Measurements from ENCODE around the gene RAPGEF5. TPM values are rescaled to one million over a fixed set of nuclear protein-coding genes. Genes with fewer than 3 reads are reported as not detected.

RAPGEF5 gene
- total RNA-seq, 1 donor from 2014 or later: 230 TPM

GRCh38 chr7:22378199-22378980 is 21.4 kb upstream of the RAPGEF5 start:
- no peak for DNase-seq (ENCODE audit: extremely low read depth, low read depth, low spot score)

- no peak for DNase-seq (ENCODE audit: extremely low read depth, low read depth, low spot score)
Observed at GRCh38 chr7:22377703-22378102, 20.7 kb upstream of the RAPGEF5 start.

- no peak for DNase-seq (ENCODE audit: extremely low read depth, low read depth, low spot score)
Observed at GRCh38 chr7:22375359-22376048, 18.6 kb upstream of the RAPGEF5 start.

DNA sequence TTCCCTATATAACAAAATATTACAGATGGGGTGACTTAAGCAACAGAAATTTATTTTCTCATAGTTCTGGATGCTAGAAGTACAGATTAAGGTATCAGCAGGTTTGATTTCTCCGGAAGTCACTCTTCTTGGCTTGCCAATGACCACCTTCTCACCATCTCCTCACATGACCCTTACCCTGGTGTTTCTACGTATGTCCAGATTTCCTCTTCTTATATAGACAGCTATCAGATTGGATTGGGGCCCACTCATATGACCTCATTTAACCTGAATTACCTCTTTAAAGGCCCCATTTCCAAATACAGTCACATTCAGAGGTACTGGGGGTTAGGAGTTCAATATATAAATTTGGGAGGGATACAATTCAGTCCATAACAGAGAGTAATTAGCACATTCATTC is 17.0 kb upstream of the RAPGEF5 start:
- no peak for DNase-seq (ENCODE audit: extremely low read depth, low read depth, low spot score)

GRCh38 chr7:22373388-22373787 is 16.4 kb upstream of the RAPGEF5 start:
- no peak for DNase-seq (ENCODE audit: extremely low read depth, low read depth, low spot score)

- no peak for DNase-seq (ENCODE audit: extremely low read depth, low read depth, low spot score)
Observed at GRCh38 chr7:22372863-22373262, 15.9 kb upstream of the RAPGEF5 start.

DNA sequence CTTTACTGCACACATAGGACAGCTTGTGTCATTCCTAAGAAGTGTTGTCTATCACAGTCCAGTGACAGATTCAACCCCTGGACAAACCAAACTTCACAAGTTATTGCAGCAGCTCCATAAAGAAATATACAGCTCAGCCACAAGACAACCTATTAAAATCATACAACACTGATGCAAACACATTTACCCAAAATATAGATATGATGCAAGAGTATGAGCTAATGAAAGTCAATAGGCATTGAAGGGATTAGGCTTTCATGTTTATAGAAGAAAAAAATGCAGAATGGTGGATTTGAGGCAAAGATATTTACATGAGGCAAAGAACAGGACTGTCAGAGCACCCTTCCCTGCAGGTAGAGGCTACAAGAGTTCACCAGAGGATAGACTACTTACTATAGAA is 14.9 kb upstream of the RAPGEF5 start:
- DNase-seq (ENCODE audit: extremely low read depth, low read depth, low spot score): no peak

GRCh38 chr7:22364900-22365299 is 7.9 kb upstream of the RAPGEF5 start:
- no peak for DNase-seq (ENCODE audit: extremely low read depth, low read depth, low spot score)

DNA sequence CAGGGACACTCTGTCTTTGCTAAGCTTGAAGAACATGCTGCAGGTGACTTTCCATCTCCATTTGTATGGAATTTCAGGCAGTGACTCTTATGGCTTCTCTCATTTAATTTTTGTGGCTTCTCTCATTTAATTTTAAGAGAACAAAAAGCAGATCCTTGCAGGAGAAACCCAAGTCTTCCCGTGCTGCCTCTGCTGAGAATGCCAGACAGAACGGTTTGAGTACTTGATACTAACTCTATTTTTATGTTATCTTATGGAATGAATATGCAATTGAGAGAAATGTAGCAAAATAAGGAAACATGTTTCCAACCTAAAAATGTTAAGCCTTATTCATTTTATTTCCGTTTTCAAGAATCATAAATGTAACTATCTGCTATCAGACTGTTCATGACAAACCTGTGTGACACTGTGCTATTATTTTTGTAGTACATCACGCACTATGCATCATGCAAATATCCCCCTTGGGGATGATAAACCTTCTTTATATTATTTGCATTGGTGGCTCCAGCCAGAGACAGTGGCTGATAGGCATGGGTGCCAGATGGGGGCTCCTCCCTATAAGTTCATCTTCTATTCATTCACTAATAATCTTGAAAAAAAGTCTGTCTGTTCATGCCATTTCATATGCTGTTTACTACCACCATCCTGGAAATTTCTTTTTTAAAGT is 6.9 kb upstream of the RAPGEF5 start:
- DNase-seq (ENCODE audit: extremely low read depth, low read depth, low spot score): no peak

GRCh38 chr7:22361795-22362194 is 4.8 kb upstream of the RAPGEF5 start:
- DNase-seq (ENCODE audit: extremely low read depth, low read depth, low spot score): no peak

GRCh38 chr7:22361320-22361719 is 4.4 kb upstream of the RAPGEF5 start:
- DNase-seq (ENCODE audit: extremely low read depth, low read depth, low spot score): no peak

DNA sequence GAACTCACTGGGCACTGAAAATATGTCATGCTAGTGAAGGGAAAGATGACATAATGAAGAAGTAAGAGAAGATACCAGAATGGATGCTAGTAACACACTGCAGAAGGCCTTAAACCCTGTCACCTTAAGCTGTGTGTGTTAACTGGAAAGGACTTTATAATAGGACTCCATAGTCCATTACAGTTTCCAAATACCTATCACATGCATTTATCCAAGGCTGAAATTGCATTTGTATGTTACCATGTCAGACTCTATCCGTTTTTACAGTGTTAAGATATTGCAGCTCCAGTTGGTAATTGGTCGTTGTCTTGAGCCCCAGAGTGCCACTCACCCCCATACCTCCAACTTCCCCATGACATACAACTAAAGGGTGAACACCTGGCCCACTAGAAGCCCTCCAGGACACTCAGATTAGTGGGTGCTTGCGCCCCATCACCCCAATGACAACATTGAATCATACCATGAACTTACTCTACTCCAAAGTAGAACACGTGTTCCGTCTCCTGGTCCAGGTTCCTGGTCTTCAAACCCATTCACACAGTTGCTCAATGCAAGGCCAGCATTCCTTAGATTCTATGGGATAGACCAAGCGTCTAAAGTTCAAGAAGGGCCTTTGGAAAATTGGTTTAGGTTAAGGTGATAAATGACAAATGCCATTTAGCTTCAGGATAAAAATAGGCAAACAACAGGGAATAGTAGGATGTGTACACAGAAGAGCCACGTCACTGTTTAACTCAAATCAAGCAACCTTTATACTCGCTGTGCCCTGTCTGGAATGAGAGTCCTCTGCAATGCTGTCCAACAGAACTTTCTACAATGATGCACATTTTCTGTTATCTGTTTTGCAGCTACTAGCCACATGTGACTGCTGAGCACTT is 2.1 kb upstream of the RAPGEF5 start:
- DNase-seq (ENCODE audit: extremely low read depth, low read depth, low spot score): no peak

- DNase-seq (ENCODE audit: extremely low read depth, low read depth, low spot score): no peak
Observed at GRCh38 chr7:22357311-22358175, 589 bp upstream of the RAPGEF5 start.

DNA sequence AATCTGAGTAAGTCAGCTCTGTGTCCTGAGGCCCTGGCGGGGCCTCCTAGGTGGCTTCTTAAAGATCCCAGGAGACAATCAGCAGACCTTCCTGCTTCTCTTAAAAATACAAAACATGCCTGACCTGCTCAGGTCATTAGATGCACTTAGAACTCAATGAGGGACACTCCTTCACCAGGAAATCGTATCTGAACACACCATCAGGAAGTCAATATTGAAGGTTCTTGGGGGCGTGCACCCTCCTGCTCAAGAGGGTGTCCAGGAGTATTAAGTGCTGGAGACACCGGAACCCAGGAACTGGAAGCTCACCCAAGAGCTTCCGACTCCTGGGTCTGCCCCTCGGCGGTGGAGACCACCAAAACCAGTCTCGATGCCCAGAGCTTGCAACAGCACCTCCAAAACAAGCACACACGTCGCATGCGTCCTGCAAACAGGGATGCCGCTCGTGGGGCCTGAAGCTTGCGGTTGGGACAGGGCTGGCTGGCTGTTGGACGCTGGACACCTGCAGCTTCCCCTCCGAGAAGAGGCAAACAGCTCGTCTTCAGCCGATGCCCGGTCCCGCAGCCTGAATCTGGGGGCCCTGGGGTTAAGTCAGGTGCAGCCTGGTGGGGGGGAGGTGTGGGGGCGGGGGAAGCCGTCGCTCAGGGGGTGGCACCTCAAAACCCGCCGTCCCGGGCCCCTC is 803 bp downstream of the RAPGEF5 start:
- no peak for DNase-seq (ENCODE audit: extremely low read depth, low read depth, low spot score)

DNA sequence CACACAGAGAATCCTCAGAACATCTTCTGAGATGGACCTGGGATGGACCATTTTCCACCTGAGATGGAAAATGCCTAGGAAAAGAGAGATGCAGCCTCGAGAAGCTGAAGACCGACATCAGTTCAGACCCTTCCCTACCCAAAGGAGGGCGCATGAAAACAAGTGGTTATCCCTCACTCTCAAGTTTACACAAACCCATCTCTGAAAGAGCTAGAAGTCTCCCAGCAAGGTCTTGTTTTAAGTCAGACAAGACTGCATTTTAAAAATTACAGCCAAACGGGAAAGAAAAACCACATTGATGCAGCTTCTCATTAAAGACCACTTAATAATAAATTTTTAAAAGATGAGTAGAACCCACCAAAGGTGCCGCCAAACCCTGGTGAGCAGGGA is 1.3 kb downstream of the RAPGEF5 start:
- DNase-seq (ENCODE audit: extremely low read depth, low read depth, low spot score): no peak

DNA sequence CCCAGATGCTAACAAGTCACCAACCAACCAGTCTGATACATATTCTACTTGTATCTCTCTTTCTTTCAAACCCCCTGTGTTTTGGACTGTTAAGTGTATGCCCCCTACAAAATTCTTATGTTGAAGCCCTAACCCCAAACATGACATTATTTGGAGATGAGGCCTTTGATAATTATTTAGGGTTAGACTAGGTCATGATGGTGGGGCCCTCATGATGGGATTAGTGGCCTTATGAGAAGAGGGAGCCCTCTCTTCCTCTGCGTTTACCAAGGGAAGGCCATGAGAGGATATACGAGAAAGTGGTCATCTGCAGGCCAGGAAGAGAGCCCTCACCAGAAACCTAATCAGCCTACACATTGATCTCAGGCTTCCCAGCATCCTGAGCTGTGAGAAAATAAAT is 2.5 kb downstream of the RAPGEF5 start:
- no peak for DNase-seq (ENCODE audit: extremely low read depth, low read depth, low spot score)

DNA sequence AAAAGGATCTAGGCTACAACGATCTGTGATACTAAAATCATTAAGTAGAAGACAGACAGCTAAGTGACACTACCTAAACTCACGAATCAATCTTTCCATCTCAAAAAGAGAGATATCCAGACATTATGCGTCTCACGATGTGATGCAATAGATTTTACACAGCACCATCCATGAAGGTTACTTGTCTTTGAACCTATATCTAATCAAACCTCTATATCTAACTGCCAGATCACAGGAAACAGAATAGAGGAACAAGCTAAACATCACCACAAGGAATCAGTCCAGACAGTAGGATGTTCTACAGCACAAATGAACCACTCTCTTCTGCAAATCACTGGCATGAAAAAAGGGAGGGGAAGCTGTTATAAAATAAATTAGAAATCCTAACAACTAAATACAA is 4.1 kb downstream of the RAPGEF5 start:
- DNase-seq (ENCODE audit: extremely low read depth, low read depth, low spot score): no peak

DNA sequence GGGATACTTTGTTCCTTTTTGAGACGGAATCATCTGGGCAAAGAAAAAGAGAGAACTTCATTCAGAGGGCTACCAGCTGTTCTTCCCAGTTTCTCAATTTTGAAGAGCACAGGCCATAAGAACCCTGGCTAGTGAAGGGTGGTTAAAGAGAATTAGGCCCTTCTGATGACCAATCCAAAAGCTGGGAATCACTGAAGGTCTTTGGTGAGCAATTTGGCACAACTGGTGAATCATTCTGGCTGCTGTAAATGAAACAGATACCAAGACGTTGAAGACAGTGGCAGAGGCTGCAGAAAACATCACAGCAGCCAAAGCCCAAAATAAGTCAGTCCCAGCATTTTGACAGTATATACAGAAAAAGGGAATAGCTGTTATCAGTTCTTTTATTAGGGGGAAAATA is 5.1 kb downstream of the RAPGEF5 start:
- no peak for DNase-seq (ENCODE audit: extremely low read depth, low read depth, low spot score)

- no peak for DNase-seq (ENCODE audit: extremely low read depth, low read depth, low spot score)
Observed at GRCh38 chr7:22351329-22351692, 5.6 kb downstream of the RAPGEF5 start.
